Measurements from ENCODE around the gene FIZ1. TPM values are rescaled to one million over a fixed set of nuclear protein-coding genes. Genes with fewer than 3 reads are reported as not detected.

FIZ1 gene
- total RNA-seq, 8 experiments from 2014 or later = 5.0 to 11.6 (median 8.3) TPM

GRCh38 chr19:55598034-55598433, 1.3 kb downstream of the FIZ1 start:
- H3K4me1 ChIP-seq (replicated peaks in 1 of 2) = peaks cover 7 to 10% of the 10 kb centered on the region in 2 donors
- WGBS, 10 experiments = 62 to 94% (median 78%) methylated on average over 2 to 6 of the region's 9 CpGs; no CpG with 5 or more reads in 4 of the 10 experiments
- H3K4me3 ChIP-seq = no peak overlapping the region
- in situ Hi-C loops (cut with MboI; ENCODE audit: low pct_unique_long_range_greater_than_20kb in 2 of 9, low sequenced_read_pairs in 9 of 9, unreplicated experiment in 9 of 9) = no loop called here
- no peak for ATAC-seq (replicated peaks in 6 of 8)
- no peak overlapping the region for H3K27ac ChIP-seq

GRCh38 chr19:55597501-55597921, 1.8 kb downstream of the FIZ1 start:
- ATAC-seq (replicated peaks in 6 of 8) = no peak
- in situ Hi-C loops (cut with MboI; ENCODE audit: low pct_unique_long_range_greater_than_20kb in 2 of 9, low sequenced_read_pairs in 9 of 9, unreplicated experiment in 9 of 9) = no loop called here
- H3K27ac ChIP-seq = no peak overlapping the region

GRCh38 chr19:55596304-55596703, 3.0 kb downstream of the FIZ1 start:
- H3K27ac ChIP-seq = no peak overlapping the region
- no peak overlapping the region for H3K4me3 ChIP-seq
- no peak for ATAC-seq (replicated peaks in 6 of 8)
- in situ Hi-C loops (cut with MboI; ENCODE audit: low pct_unique_long_range_greater_than_20kb in 2 of 9, low sequenced_read_pairs in 9 of 9, unreplicated experiment in 9 of 9) = no loop called here
- peaks cover 9 to 10% of the 10 kb centered on the region in 2 donors for H3K4me1 ChIP-seq (replicated peaks in 1 of 2)
- 93 to 100% (median 100%) methylated on average over 1 to 3 of the region's 3 CpGs; no CpG with 5 or more reads in 4 of the 10 experiments for WGBS, 10 experiments

More at GRCh38 chr19:55597501-55597921, 1.8 kb downstream of the FIZ1 start:
- 80 to 90% methylated on average over 1 to 2 of the region's 30 CpGs; no CpG with 5 or more reads in 8 of the 10 experiments for WGBS, 10 experiments
- H3K4me1 ChIP-seq (replicated peaks in 1 of 2) = peaks cover 7 to 10% of the 10 kb centered on the region in 2 donors
- H3K4me3 ChIP-seq = no peak overlapping the region

- peaks cover 7 to 12% of the 10 kb centered on the region in 2 donors for H3K4me1 ChIP-seq (replicated peaks in 1 of 2)
- in situ Hi-C loops (cut with MboI; ENCODE audit: low pct_unique_long_range_greater_than_20kb in 2 of 9, low sequenced_read_pairs in 9 of 9, unreplicated experiment in 9 of 9) = no loop called here
- no peak overlapping the region for H3K27ac ChIP-seq
- no peak overlapping the region for H3K4me3 ChIP-seq
- ATAC-seq (replicated peaks in 6 of 8) = no peak
- 42 to 100% (median 89%) methylated on average over 1 to 4 of the region's 4 CpGs; no CpG with 5 or more reads in 2 of the 10 experiments for WGBS, 10 experiments
These were observed 4.2 kb downstream of the FIZ1 start for GRCh38 chr19:55594996-55595545.

GRCh38 chr19:55593096-55593772, 6.1 kb downstream of the FIZ1 start:
- ATAC-seq (replicated peaks in 6 of 8) = peak in 3 of 8 experiments; percentile 10 to 16 (median 15)
- Histone ChIP-seq H3K27ac (no peak overlapping the region), H3K4me3 (no peak overlapping the region), H3K4me1 (replicated peaks in 1 of 2) (peaks cover 2 to 9% of the 10 kb centered on the region in 2 donors)
- in situ Hi-C loops (cut with MboI; ENCODE audit: low pct_unique_long_range_greater_than_20kb in 2 of 9, low sequenced_read_pairs in 9 of 9, unreplicated experiment in 9 of 9) = no loop called here
- 77 to 100% (median 93%) methylated on average over 3 to 5 of the region's 68 CpGs; no CpG with 5 or more reads in 6 of the 10 experiments for WGBS, 10 experiments

GRCh38 chr19:55592391-55593090, 6.8 kb downstream of the FIZ1 start:
- in situ Hi-C loops (cut with MboI; ENCODE audit: low pct_unique_long_range_greater_than_20kb in 2 of 9, low sequenced_read_pairs in 9 of 9, unreplicated experiment in 9 of 9) = no loop called here
- peak in 3 of 8 experiments; percentile 8 to 20 (median 15) for ATAC-seq (replicated peaks in 6 of 8)
- 67 to 93% methylated on average over 1 to 15 of the region's 73 CpGs; no CpG with 5 or more reads in 8 of the 10 experiments for WGBS, 10 experiments
- Histone ChIP-seq H3K27ac (no peak overlapping the region), H3K4me3 (no peak overlapping the region), H3K4me1 (replicated peaks in 1 of 2) (peaks cover 0 to 9% of the 10 kb centered on the region in 2 donors)

- ATAC-seq (replicated peaks in 6 of 8) = peak in 1 of 8 experiments; percentile 11
- H3K27ac ChIP-seq = peak overlapping the region in 1 of 2 donors; percentile 8
- H3K4me3 ChIP-seq = no peak overlapping the region
- in situ Hi-C loops (cut with MboI; ENCODE audit: low pct_unique_long_range_greater_than_20kb in 2 of 9, low sequenced_read_pairs in 9 of 9, unreplicated experiment in 9 of 9) = no loop called here
- WGBS, 10 experiments = 54 to 100% (median 74%) methylated on average over 2 to 6 of the region's 10 CpGs; no CpG with 5 or more reads in 7 of the 10 experiments
- H3K4me1 ChIP-seq (replicated peaks in 1 of 2) = peaks cover 4 to 14% of the 10 kb centered on the region in 2 donors
These were observed 7.8 kb downstream of the FIZ1 start for GRCh38 chr19:55591555-55591954.

GRCh38 chr19:55590617-55591016, 8.7 kb downstream of the FIZ1 start:
- Histone ChIP-seq H3K4me1 (replicated peaks in 1 of 2) (peaks cover 10 to 21% of the 10 kb centered on the region in 2 donors), H3K27ac (no peak overlapping the region), H3K4me3 (no peak overlapping the region)
- in situ Hi-C loops (cut with MboI; ENCODE audit: low pct_unique_long_range_greater_than_20kb in 2 of 9, low sequenced_read_pairs in 9 of 9, unreplicated experiment in 9 of 9) = no loop called here
- WGBS, 10 experiments = 40 to 100% (median 80%) methylated on average over 1 to 3 of the region's 10 CpGs; no CpG with 5 or more reads in 5 of the 10 experiments
- peak in 2 of 8 experiments; percentile 3 to 4 for ATAC-seq (replicated peaks in 6 of 8)

- ATAC-seq (replicated peaks in 6 of 8) = no peak
- Histone ChIP-seq H3K4me1 (replicated peaks in 1 of 2) (peaks cover 13 to 21% of the 10 kb centered on the region in 2 donors), H3K4me3 (no peak overlapping the region), H3K27ac (no peak overlapping the region)
- in situ Hi-C loops (cut with MboI; ENCODE audit: low pct_unique_long_range_greater_than_20kb in 2 of 9, low sequenced_read_pairs in 9 of 9, unreplicated experiment in 9 of 9) = no loop called here
- WGBS, 10 experiments = 34 to 100% (median 65%) methylated on average over 1 to 7 of the region's 7 CpGs; no CpG with 5 or more reads in 2 of the 10 experiments
These were observed 9.2 kb downstream of the FIZ1 start for GRCh38 chr19:55590109-55590508.

- H3K27ac ChIP-seq = no peak overlapping the region
- ATAC-seq (replicated peaks in 6 of 8) = no peak
- H3K4me1 ChIP-seq (replicated peaks in 1 of 2) = peaks cover 13 to 21% of the 10 kb centered on the region in 2 donors
- WGBS, 10 experiments = 35 to 100% (median 84%) methylated on average over 3 to 6 of the region's 8 CpGs; no CpG with 5 or more reads in 4 of the 10 experiments
- H3K4me3 ChIP-seq = no peak overlapping the region
- in situ Hi-C loops (cut with MboI; ENCODE audit: low pct_unique_long_range_greater_than_20kb in 2 of 9, low sequenced_read_pairs in 9 of 9, unreplicated experiment in 9 of 9) = no loop called here
These were observed 10.6 kb downstream of the FIZ1 start for GRCh38 chr19:55588738-55589137.

GRCh38 chr19:55586976-55587668, 12.2 kb downstream of the FIZ1 start:
- 0 to 16% (median 3%) methylated on average over 1 to 17 of the region's 40 CpGs for WGBS, 10 experiments
- H3K27ac ChIP-seq = peak overlapping the region; percentile 81 to 84
- ATAC-seq (replicated peaks in 6 of 8) = peak; percentile 86 to 95 (median 90)
- peak overlapping the region; percentile 25 to 38 (median 33) for H3K4me3 ChIP-seq
- in situ Hi-C loops (cut with MboI; ENCODE audit: low pct_unique_long_range_greater_than_20kb in 2 of 9, low sequenced_read_pairs in 9 of 9, unreplicated experiment in 9 of 9) = no loop called here
- peaks cover 14 to 22% of the 10 kb centered on the region in 2 donors for H3K4me1 ChIP-seq (replicated peaks in 1 of 2)

GRCh38 chr19:55585658-55586339, 13.5 kb downstream of the FIZ1 start:
- Histone ChIP-seq H3K4me3 (peak overlapping the region; percentile 11 to 29 (median 16)), H3K27ac (peak overlapping the region; percentile 81 to 84), H3K4me1 (replicated peaks in 1 of 2) (peaks cover 20 to 27% of the 10 kb centered on the region in 2 donors)
- 0 to 29% (median 22%) methylated on average over 2 to 9 of the region's 36 CpGs; no CpG with 5 or more reads in 2 of the 10 experiments for WGBS, 10 experiments
- ATAC-seq (replicated peaks in 6 of 8) = peak in 7 of 8 experiments; percentile 22 to 83 (median 74)
- in situ Hi-C loops (cut with MboI; ENCODE audit: low pct_unique_long_range_greater_than_20kb in 2 of 9, low sequenced_read_pairs in 9 of 9, unreplicated experiment in 9 of 9) = no loop called here

All from motor neuron (in vitro differentiated cells).